Hepatocyte (in vitro differentiated cells): Measurements from ENCODE around the gene ALCAM.

ENCODE experiments used
- CTCF ChIP-seq: fragments of 200-600 bp; sonication (generic); IDR thresholded peaks from 2 replicates; pipeline ENCODE4 v1.5.1; 2016; ENCODE audit warnings: antibody characterized with exemption, mild to moderate bottlenecking; ENCODE audit not compliant: poor library complexity
- EZH2 ChIP-seq: fragments of 200-600 bp; sonication (generic); IDR thresholded peaks from 2 replicates; pipeline ENCODE4 v1.6.1; 2016; ENCODE audit warnings: antibody characterized with exemption, mild to moderate bottlenecking, borderline replicate concordance

GRCh38 chr3:105436687-105437086 is 70.0 kb downstream of the ALCAM start:
- TF ChIP-seq CTCF (no peak), EZH2 (no peak)
